Neuronal stem cell (in vitro differentiated cells): ENCODE data around the gene TMEM63A.
A peak's percentile ranks its signal among the peaks of the same experiment; 100 is the strongest.

Source experiments
- DNase-seq: peaks from one replicate; pipeline ENCODE4 v3.0.0-alpha.2; 2013; ENCODE audit warnings: low spot score
- H2AFZ ChIP-seq: one replicate; pipeline ENCODE4 v1.6.1; 2013; ENCODE audit warnings: mild to moderate bottlenecking, low read length, inconsistent platforms
- H2AK5ac ChIP-seq: 2 replicates; pipeline ENCODE4 v1.6.1; 2013; ENCODE audit warnings: low read depth, mild to moderate bottlenecking, inconsistent platforms, low read length, moderate library complexity, mixed read lengths
- H2BK120ac ChIP-seq: 2 replicates; pipeline ENCODE4 v1.6.1; 2013; ENCODE audit warnings: low read depth, mild to moderate bottlenecking, inconsistent platforms, low read length, moderate library complexity, mixed read lengths
- H2BK12ac ChIP-seq: one replicate; pipeline ENCODE4 v1.6.1; 2013; ENCODE audit warnings: low read length, inconsistent platforms
- H2BK15ac ChIP-seq: 2 replicates; pipeline ENCODE4 v1.6.1; 2013; ENCODE audit warnings: mild to moderate bottlenecking, low read length, inconsistent platforms, mixed read lengths
- H2BK5ac ChIP-seq: one replicate; pipeline ENCODE4 v1.6.1; 2013; ENCODE audit warnings: inconsistent platforms, mild to moderate bottlenecking, low read length, moderate library complexity
- H3K14ac ChIP-seq: one replicate; pipeline ENCODE4 v1.6.1; 2013; ENCODE audit warnings: low read length, inconsistent platforms
- H3K18ac ChIP-seq: 2 replicates; pipeline ENCODE4 v1.6.1; 2013; ENCODE audit warnings: low read length, inconsistent platforms
- H3K23ac ChIP-seq: 2 replicates; pipeline ENCODE4 v1.6.1; 2013; ENCODE audit warnings: low read depth, mild to moderate bottlenecking, mixed read lengths, low read length, inconsistent platforms; ENCODE audit not compliant: poor library complexity
- H3K27ac ChIP-seq: replicated peaks from 3 replicates; pipeline ENCODE4 v1.5.1; 2013; ENCODE audit warnings: low read length, inconsistent platforms
- H3K27me3 ChIP-seq, 3 experiments: 2 replicates each; pipeline ENCODE4 v1.6.1; 2013; ENCODE audit warnings: low read length in 3 of 3, mild to moderate bottlenecking in 2 of 3, inconsistent platforms in 1 of 3, low read depth in 1 of 3, mixed read lengths in 1 of 3, moderate library complexity in 1 of 3; ENCODE audit not compliant: control insufficient read depth in 3 of 3, insufficient read depth in 3 of 3
- H3K36me3 ChIP-seq, 2 donors: replicated peaks in 1 of 2; 2 replicates each; pipeline ENCODE4 v1.6.1; 2013; ENCODE audit warnings: low read length in 2 of 2; ENCODE audit not compliant: control insufficient read depth in 2 of 2, insufficient read depth in 2 of 2
- H3K4ac ChIP-seq: 2 replicates; pipeline ENCODE4 v1.6.1; 2013; ENCODE audit warnings: inconsistent platforms, mild to moderate bottlenecking, low read length, moderate library complexity
- H3K4me1 ChIP-seq, 2 donors: 1 replicate in 1 of 2; 2 replicates in 1 of 2; pipeline ENCODE4 v1.6.1; 2013; ENCODE audit warnings: low read length in 2 of 2, low read depth in 1 of 2; ENCODE audit not compliant: control insufficient read depth in 2 of 2, insufficient read depth in 1 of 2
- H3K4me2 ChIP-seq: one replicate; pipeline ENCODE4 v1.6.1; 2013; ENCODE audit warnings: mild to moderate bottlenecking, low read length, inconsistent platforms; ENCODE audit not compliant: insufficient read depth, poor library complexity, severe bottlenecking
- H3K4me3 ChIP-seq, 2 donors: 2 replicates each; pipeline ENCODE4 v1.5.1; 2013; ENCODE audit warnings: low read length in 2 of 2, mild to moderate bottlenecking in 2 of 2, inconsistent platforms in 1 of 2, moderate library complexity in 1 of 2
- H3K79me1 ChIP-seq: one replicate; pipeline ENCODE4 v1.6.1; 2013; ENCODE audit warnings: low read depth, mild to moderate bottlenecking, inconsistent platforms, low read length, moderate library complexity
- H3K9ac ChIP-seq: one replicate; pipeline ENCODE4 v1.6.1; 2013; ENCODE audit warnings: mild to moderate bottlenecking, low read depth, low read length, inconsistent platforms; ENCODE audit not compliant: poor library complexity
- H3K9me3 ChIP-seq, 2 donors: replicated peaks in 1 of 2; 2 replicates each; pipeline versions ENCODE3 to v1.6.1; 2013; ENCODE audit warnings: low read length in 2 of 2, mild to moderate bottlenecking in 2 of 2, inconsistent platforms in 1 of 2, low read depth in 1 of 2, mixed read lengths in 1 of 2, moderate library complexity in 1 of 2; ENCODE audit not compliant: control insufficient read depth in 2 of 2, insufficient read depth in 1 of 2
- H4K8ac ChIP-seq: one replicate; pipeline ENCODE4 v1.6.1; 2013; ENCODE audit warnings: low read depth, mild to moderate bottlenecking, inconsistent platforms, low read length, moderate library complexity
- H4K91ac ChIP-seq: one replicate; pipeline ENCODE4 v1.6.1; 2013; ENCODE audit warnings: low read length, low read depth, mild to moderate bottlenecking, inconsistent platforms; ENCODE audit not compliant: poor library complexity
- WGBS, 2 donors: extraction: QIAGEN DNeasy Blood & Tissue Kit; methylation state at CpG; one replicate each; pipeline ENCODE4 v1.1.7; 2013; ENCODE audit warnings: missing lambda C conversion rate in 2 of 2, mixed read lengths in 1 of 2; ENCODE audit not compliant: insufficient read length in 2 of 2, insufficient replicate concordance in 1 of 2; ENCODE audit errors: extremely low coverage in 2 of 2; 5-methylcytosine and 5-hydroxymethylcytosine counted together

The TMEM63A gene

DNA sequence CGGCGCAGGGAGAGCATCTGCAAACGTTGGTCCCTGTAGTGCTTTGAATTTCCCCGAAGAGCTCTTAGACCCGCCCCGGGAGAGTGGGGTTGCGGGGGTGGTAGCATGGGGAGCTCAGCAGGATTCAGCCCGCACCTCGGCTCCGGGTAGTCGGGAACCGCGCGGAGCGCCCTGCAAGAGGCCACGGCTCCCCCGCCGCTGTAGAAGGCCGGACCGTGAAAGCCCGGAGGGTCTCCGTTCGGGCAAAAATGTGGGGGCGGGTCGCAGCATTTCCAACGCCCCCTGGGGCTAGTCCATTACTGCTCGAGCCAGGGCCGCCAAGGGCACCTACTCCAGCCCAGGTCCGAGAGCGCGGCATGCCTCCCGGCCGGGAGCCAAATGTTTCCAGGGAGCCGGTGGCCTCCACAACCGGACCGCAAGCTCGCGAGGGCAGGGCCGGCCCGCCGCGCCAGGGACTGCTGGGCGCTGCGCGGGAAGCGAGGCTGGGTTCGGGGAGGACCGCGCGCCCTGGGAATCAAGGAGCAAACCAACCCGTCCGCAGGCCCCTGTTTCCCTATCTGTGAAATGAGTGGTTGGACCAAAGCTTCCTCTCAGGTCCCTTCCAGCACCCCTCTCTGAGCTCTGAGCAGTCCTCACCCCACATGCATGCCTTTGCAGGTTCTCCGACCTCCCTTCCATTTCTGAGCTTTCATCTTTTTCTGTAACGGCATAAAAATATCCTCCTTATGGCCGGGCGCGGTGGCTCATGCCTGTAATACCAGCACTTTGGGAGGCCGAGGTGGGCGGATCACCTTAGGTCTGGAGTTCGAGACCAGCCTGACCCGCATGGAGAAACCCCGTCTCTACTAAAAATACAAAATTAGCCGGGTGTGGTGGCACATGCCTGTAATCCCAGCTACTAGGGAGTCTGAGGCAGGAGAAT is 775 bp upstream of the TMEM63A start:
- no peaks in the 10 kb centered on the region for H3K9me3 ChIP-seq
- peak overlapping the region; percentile 11 for H3K4ac ChIP-seq

DNA sequence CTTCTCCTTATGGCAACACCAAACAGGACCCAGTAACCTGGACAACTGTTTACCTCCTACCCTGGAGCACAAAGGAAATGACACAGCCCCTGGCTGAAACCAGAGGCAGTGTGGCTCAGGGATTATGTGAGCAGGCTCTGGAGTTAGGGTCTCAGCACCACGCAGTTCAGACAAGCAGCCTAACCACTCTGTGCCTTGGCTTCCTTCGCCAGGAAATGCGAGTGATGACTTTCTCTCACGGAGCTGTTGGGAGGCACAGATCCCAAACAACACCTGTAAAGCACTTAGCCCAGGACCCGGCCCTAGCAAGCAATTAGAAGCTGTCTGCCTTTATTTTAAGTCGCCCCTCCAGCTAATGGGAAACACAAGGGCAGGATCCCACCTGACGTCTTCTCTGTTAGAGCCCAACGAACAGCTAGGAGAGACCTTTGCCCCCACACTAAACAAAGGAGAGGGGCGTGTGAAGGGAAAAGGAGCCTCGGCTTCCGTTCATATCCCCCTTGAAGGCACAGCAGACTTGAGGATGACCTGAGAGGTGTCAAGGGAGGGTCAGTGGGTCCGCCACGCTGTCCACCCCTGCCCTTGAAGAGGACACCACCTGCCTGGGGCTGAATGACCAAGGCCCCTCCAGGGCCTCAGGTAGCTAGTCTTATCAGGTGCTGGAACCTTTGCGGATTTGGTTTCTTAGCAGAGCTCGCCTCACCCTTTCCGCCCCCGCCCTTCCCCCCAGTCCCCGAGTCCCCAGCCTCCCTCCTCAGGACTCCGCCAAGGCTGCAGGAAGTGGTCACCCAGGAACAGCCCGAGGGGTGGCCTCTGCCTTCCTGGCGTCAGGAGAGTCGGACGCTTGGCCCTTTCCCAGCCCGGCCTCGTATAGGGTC is 860 bp downstream of the TMEM63A start:
- Histone ChIP-seq H3K23ac (peak overlapping the region; percentile 99), H2BK120ac (no peak overlapping the region), H4K91ac (no peak overlapping the region), H3K27ac (no peak overlapping the region), H3K4me3 (peak overlapping the region; percentile 88 to 90), H3K9ac (no peak overlapping the region), H2BK15ac (no peak overlapping the region), H2AK5ac (peak overlapping the region; percentile 77), H3K36me3 (peaks cover 0 to 12% of the 10 kb centered on the region in 2 donors), H4K8ac (no peak overlapping the region), H3K14ac (no peak overlapping the region), H3K18ac (peak overlapping the region; percentile 99), H2AFZ (peak overlapping the region; percentile 100), H3K79me1 (no peaks in the 10 kb centered on the region), H2BK5ac (peak overlapping the region; percentile 91), H3K4me1 (peaks cover 9% of the 10 kb centered on the region in 2 donors), H3K4ac (no peak overlapping the region), H3K9me3 (no peaks in the 10 kb centered on the region), H3K4me2 (peak overlapping the region; percentile 90), H2BK12ac (peak overlapping the region; percentile 95), H3K27me3 (peaks cover 0 to 22% (median 2%) of the 10 kb centered on the region in 3 experiments)
- WGBS, 2 donors, result no CpG with 5 or more reads among the region's 25 CpGs
- DNase-seq, result no peak

More for the DNA sequence above, 775 bp upstream of the TMEM63A start:
- H3K79me1 ChIP-seq, result no peaks in the 10 kb centered on the region
- peak overlapping the region; percentile 100 for H2AFZ ChIP-seq
- H4K91ac ChIP-seq, result no peak overlapping the region
- peak overlapping the region; percentile 24 for H2BK5ac ChIP-seq
- H2BK15ac ChIP-seq, result peak overlapping the region; percentile 93
- DNase-seq, result peak; percentile 31
- no peak overlapping the region for H4K8ac ChIP-seq
- H3K4me3 ChIP-seq, result peak overlapping the region; percentile 88 to 90
- H3K9ac ChIP-seq, result peak overlapping the region; percentile 88
- no peak overlapping the region for H2BK12ac ChIP-seq
- H3K18ac ChIP-seq, result peak overlapping the region; percentile 95
- WGBS, 2 donors, result no CpG with 5 or more reads among the region's 63 CpGs
- H3K4me1 ChIP-seq, result peaks cover 8 to 9% of the 10 kb centered on the region in 2 donors
- H3K27ac ChIP-seq, result no peak overlapping the region
- peak overlapping the region; percentile 90 for H3K4me2 ChIP-seq
- H2AK5ac ChIP-seq, result no peak overlapping the region
- H2BK120ac ChIP-seq, result no peak overlapping the region
- H3K23ac ChIP-seq, result peak overlapping the region; percentile 99
- H3K27me3 ChIP-seq, result peaks cover 0 to 31% (median 2%) of the 10 kb centered on the region in 3 experiments
- peaks cover 0 to 5% of the 10 kb centered on the region in 2 donors for H3K36me3 ChIP-seq
- H3K14ac ChIP-seq, result peak overlapping the region; percentile 31

DNA sequence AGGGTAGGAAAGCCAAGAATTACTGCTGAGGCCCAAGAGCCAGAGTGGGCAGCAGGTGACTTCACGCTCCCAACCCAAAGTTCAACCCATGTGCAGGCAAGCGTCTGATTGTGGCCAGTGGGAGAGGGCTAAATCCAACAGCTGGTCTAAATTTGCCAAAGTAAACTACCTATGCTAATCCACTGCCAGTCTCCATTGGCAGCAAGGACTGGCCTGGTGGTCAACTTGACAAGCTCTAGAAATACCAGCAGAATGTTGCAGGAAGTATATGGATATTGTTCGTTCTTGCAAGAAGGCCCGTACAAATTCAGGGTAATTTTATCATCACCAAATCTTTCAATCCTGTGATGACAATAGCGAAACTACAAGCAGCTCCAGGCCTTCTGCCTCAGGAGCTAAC is 1.5 kb downstream of the TMEM63A start:
- no peak overlapping the region for H2BK12ac ChIP-seq
- H3K23ac ChIP-seq, result no peak overlapping the region
- no peak overlapping the region for H4K91ac ChIP-seq
- no peak overlapping the region for H3K4me2 ChIP-seq
- H2AK5ac ChIP-seq, result peak overlapping the region; percentile 22
- H2BK15ac ChIP-seq, result no peak overlapping the region
- no peak overlapping the region for H2BK120ac ChIP-seq
- no peak overlapping the region for H3K9ac ChIP-seq
- H3K4me1 ChIP-seq, result peaks cover 9% of the 10 kb centered on the region in 2 donors
- DNase-seq, result no peak
- H3K79me1 ChIP-seq, result no peaks in the 10 kb centered on the region
- H3K27me3 ChIP-seq, result peaks cover 0 to 22% (median 2%) of the 10 kb centered on the region in 3 experiments
- no peak overlapping the region for H4K8ac ChIP-seq
- peaks cover 0 to 12% of the 10 kb centered on the region in 2 donors for H3K36me3 ChIP-seq
- WGBS, 2 donors, result no CpG with 5 or more reads among the region's 5 CpGs
- peak overlapping the region in 1 of 2 donors; percentile 90 for H3K4me3 ChIP-seq
- H3K9me3 ChIP-seq, result no peaks in the 10 kb centered on the region
- H3K4ac ChIP-seq, result no peak overlapping the region
- no peak overlapping the region for H3K27ac ChIP-seq
- no peak overlapping the region for H2BK5ac ChIP-seq
- no peak overlapping the region for H3K14ac ChIP-seq
- no peak overlapping the region for H2AFZ ChIP-seq
- H3K18ac ChIP-seq, result no peak overlapping the region
